PC-3 (cell line): ENCODE measurements around the gene STPG2.

Experiments
- EZH2 ChIP-seq: fragments of 300-600 bp; sonication (generic); IDR thresholded peaks from one replicate; pipeline ENCODE4 v1.6.1; 2017; ENCODE audit warnings: antibody characterized with exemption, mild to moderate bottlenecking, low read length; ENCODE audit not compliant: unreplicated experiment
- TF ChIP-seq, protein P1 (sequence below): fragments of 300-600 bp; sonication (generic); conservative IDR thresholded peaks from 2 replicates; pipeline ENCODE4 v1.5.1; 2017; ENCODE audit warnings: antibody characterized with exemption, low read depth, mild to moderate bottlenecking, low read length

DNA sequence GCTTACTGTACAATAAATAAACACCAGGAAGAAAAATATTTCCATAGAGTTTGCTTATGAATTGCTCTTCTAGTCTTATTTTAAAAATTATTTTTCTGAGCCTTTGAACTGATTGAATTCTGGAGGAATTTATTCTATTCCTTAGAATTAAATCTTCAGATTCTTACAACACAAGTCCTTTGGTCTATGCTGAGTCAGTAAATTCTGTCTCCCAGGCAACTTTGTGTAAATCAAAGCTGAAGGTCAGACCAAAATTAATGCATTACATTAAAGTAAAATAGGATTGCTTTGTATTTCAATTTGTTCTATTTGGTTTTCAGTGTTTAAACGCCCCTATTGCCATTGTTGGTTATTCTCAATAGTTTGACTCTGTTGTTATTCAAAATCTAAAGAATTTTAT is 26.8 kb upstream of the STPG2 start:
- TF ChIP-seq, protein P1, sequence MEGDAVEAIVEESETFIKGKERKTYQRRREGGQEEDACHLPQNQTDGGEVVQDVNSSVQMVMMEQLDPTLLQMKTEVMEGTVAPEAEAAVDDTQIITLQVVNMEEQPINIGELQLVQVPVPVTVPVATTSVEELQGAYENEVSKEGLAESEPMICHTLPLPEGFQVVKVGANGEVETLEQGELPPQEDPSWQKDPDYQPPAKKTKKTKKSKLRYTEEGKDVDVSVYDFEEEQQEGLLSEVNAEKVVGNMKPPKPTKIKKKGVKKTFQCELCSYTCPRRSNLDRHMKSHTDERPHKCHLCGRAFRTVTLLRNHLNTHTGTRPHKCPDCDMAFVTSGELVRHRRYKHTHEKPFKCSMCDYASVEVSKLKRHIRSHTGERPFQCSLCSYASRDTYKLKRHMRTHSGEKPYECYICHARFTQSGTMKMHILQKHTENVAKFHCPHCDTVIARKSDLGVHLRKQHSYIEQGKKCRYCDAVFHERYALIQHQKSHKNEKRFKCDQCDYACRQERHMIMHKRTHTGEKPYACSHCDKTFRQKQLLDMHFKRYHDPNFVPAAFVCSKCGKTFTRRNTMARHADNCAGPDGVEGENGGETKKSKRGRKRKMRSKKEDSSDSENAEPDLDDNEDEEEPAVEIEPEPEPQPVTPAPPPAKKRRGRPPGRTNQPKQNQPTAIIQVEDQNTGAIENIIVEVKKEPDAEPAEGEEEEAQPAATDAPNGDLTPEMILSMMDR = no peak
- TF ChIP-seq EZH2 = no peak
